Adrenal gland (tissue), 5 donors: ENCODE data around the gene ZNF236.

Source experiments
- CTCF ChIP-seq, 6 experiments: fragments of 450-650 bp in 4 of 6; fragments of 200-600 bp in 2 of 6; sonication (generic) in 1 of 6; IDR thresholded peaks; 1 replicate in 5 of 6; 2 replicates in 1 of 6; pipeline versions ENCODE4 v1.5.1 to v1.8.0; 2016 to 2021; ENCODE audit warnings: antibody characterized with exemption in 6 of 6, mild to moderate bottlenecking in 2 of 6, moderate library complexity in 1 of 6
- POLR2A ChIP-seq, 2 donors: fragments of 450-650 bp; IDR thresholded peaks; one replicate each; pipeline ENCODE4 v1.6.1; 2017; ENCODE audit warnings: antibody characterized with exemption in 2 of 2, mild to moderate bottlenecking in 2 of 2, moderate library complexity in 1 of 2
- donor health status: DM: no; HTN: no; CAD: no.

- TF ChIP-seq CTCF (IDR thresholded peaks at IDR 0.05) (no peak), POLR2A (IDR thresholded peaks at IDR 0.05) (no peak)
These were observed 115.2 kb downstream of the ZNF236 start for GRCh38 chr18:76937597-76937996.
